HG03439 (cell line): ENCODE measurements around the gene PTMA.

Experiments
- ATAC-seq: cut with Tn5 transposase; IDR thresholded peaks from one replicate; pipeline ENCODE4 v1.9.1; 2021; ENCODE audit warnings: mild to moderate bottlenecking, moderate library complexity; ENCODE audit not compliant: unreplicated experiment

Gene PTMA

DNA sequence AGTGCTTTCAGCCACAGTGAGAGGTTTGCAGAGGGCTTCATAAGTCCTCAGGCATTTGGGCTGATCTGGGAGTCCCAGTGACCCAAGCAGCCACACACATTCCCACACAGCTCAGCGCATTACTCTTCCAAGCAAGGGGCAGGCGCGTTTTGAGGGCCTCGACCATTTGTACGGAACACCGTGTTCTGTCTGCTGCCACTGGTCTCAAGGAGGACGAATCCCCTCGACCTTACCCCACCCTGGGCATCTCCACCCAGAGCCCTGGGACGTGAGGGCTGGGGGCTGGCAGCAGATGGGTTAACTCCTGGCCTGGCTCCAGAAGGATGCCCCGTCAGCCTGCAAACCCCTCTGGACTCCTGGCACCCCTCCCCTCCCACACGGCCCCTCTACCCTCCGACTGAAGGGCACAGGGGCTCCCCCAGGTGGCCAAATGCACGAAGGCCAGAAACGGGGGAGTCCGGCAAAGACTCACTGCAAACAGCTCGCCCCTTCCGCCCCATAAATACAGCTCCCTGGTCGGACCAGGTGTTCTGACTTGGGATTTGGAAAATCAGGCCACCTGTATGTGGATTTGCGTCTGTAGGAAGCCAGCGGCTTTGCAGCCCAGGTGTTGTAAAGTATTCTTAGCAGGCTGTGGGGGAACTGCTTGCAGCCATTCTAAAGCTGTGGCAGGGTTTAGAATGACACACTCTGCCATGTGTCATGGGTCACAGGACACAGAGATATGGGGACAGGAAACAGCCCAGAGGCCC, 33.6 kb upstream of the PTMA start:
- ATAC-seq = peak; percentile 30

- ATAC-seq = no peak
Observed at GRCh38 chr2:231676243-231676642, 32.1 kb upstream of the PTMA start.

DNA sequence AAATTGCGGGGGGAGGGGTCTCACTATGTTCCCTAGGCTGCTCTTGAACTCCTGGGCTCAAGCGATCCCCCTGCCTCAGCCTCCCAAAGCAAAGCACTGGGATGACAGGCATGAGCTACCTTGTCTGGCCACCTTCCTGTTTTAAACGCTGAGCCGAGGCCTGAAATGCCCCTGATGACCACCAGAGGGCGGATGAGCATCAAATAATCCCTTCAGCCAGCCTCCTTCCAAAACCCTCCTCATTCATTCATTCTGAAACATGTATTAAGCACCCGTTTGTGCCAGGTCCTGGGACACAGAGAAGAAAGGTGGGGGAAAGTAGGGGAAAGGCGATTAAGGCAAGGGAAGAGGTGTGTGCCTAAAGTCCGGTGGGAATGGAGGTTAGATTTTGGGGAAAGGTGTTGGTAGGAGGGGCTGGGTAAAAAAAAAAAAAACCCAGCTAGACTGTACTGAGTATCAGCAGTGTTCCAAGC, 30.7 kb upstream of the PTMA start:
- ATAC-seq = no peak

- ATAC-seq = no peak
Observed at GRCh38 chr2:231679908-231680284, 28.4 kb upstream of the PTMA start.

- ATAC-seq = no peak
Observed at GRCh38 chr2:231680285-231680991, 27.9 kb upstream of the PTMA start.

GRCh38 chr2:231680992-231681852, 27.1 kb upstream of the PTMA start:
- ATAC-seq = peak; percentile 55

DNA sequence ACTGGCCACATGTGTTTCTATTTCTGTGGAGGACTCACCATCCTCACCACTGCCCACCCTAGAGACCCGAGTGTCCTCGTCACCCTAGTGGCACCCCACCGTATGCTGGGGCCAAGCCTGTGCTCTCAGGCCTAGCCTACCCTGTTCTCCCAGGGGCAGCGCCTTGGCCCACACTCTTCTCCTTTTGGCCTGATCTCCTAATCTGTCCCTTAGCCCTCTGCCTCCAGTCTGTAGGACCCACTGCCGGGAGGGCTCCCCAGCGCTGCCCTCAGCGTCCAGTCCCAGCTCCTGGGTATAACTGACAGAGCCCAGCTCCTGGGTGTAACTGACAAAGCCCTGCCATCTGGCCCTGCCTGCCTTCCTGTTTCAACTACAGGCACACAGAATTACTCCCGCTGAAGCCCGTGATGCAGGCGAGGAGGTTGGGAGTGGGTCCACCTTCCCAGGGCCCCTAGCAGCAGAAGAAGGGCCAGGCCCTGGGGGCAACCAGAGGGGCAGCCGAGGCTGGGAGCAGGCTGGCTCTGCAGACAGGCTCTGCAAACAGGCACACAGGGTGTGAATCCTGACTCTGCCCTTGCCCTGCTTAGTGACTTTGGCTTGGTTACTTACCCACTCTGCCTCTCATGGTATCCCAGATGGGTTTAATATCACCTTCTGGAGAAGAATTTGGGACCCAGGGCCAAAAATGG, 25.6 kb upstream of the PTMA start:
- no peak for ATAC-seq

- no peak for ATAC-seq
Observed at GRCh38 chr2:231683292-231684235, 24.8 kb upstream of the PTMA start.

DNA sequence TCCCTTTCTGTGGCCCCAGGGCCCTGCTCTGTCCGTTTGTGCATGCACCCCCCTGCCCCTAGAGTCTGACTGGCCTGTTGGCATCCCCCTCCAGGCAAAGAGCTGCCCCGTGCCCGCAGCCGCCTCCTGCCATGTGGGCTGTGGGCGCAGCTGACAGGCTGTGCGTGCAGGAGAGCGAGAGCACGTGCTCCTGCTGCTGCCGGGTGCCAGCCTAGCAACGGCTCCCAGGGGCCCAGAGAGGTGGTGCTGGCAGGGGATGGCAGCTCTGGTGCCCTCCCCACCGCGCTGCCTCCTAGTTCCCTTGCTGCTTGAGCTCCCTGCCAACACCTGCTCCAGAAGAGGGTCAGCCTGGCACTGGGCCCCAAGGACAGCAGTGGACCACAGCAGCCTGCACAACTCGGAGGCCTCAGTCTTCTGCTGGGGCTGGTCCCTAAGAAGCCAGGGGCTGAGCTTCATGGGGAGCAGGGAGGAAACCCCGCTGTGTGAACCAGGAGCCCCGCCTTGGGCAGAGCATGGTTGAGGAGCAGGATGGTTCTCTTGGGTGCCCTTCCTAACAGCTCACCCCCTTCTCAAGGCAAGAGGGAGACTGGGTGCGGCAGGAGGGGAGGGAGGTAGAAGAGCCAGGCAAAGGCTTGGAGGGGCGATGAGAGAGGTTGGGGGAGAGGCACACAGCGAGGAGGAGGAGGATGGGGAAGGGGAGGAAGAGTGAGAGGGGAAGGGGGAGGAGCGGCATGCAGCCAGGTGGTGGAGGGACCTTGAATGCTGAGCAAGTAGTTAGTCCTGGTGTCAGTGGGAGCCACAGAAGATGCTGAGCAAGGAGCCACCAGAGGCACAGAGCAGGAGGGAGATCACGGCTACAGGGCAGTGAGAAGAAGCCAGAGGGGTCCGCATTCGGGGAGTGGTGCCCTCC, 23.8 kb upstream of the PTMA start:
- ATAC-seq = no peak

DNA sequence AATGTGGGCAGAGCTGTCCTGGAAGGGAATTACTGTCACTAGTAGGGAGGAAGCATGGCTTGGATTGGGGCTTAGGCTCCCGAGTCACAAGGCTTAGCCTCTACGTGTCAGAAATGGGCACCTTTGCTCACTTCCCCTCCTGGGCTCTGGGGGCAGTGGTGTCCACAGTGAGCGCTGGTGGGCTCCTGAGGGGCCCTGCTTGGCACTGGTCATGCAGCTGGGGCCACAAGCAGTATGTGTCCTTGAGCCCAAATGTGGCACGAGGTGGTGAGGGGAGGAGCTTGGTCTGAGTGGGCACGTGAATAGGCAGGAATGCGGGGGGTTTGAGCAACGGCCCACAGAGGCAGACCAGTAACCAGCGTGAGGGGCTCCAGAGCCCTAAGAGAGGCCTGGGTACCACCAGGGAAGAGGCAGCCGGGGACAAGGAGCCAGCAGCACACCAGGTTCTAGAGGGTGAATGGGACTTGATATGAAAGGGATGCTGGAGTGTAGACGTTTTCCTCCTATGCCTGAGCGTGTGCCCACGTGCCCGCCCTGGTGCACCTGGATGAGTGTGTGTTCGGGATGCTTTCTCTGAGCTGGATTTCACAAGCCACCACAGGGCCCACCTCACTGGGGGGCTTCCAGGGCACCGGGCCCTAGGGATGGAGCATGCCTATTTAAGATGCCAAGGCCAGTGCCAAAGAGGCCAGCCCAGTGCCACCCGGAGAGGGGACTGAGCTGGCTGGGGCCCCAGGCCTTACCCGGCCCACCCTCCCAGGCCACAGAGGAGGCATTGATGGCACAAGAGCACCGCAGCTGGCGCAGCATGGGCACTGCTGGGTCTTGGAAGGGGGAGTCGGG, 22.8 kb upstream of the PTMA start:
- ATAC-seq = no peak

DNA sequence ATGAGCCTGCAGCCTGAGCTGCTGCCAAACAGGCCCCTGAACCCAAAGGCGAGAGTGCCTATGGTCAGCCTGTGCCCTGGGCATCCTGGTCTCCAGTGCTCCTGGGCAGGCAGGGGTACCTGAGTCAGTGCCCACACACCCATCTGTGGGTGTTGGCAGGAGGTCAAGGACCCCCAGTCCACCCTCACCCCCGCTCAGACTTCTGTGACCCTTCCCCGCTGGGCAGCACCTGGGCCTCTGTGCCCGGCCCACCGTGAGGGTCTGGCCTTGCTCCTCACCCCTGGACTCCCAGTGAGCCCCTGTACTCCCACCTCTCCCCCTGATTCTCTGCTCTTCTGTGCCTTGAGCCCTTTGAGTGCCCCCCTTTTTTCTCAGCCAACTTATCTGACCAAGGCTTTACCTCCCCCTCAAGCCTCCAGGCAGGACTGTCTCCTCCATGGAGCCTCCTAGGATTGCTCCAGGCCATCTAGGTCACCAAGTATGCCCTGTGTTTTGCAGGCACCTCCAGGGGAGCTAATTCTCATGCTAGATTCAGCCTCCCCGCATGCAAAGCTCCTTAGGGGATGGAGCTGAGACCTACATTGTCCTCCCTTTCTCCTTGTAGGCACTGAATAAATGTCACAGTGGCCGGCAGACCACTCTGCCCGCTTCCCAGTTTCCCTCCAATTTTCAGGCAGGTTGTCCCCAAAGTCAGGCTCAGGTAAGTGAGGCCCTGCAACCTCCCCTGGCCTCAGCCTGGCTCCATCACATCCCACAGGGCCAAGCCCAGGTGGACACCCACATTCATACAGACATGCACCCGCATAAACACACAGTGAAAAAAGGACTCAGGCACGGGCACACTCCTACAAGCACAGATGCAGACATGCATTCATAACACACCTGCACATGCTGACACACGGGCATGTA, 21.9 kb upstream of the PTMA start:
- ATAC-seq = no peak

DNA sequence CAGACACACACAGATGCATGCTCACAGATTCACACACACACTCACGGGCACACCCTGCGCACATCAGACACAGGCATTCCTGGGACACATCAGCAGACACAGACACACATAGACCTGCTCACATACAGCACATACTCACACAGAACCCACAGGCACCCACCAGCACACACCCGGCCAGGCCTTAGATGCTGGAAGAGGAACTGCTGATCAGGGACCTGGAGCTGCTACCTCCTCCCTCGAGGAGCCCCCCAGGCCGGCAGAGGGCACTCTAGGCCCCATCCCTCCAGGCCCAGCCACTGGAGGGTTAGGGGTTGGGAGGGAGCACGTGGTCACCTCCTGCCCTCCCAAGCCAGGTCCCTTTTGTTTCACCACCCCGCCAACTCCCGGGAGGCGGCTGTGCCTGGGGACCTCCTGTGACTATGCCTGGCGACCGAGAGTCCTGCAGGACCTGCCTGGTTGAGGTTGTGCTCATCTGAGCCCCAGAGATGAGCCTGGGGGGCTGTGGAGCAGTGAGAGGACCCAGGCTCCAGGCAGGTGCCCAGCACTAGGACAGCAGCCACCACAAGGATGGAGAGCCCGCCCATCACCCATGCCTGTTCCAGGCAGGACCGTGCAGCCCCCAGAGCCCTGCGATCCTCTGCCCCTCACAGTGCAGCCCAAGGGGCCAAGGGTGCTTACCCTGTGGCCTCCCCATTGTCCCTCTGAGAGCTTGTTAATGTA, 21.0 kb upstream of the PTMA start:
- no peak for ATAC-seq

DNA sequence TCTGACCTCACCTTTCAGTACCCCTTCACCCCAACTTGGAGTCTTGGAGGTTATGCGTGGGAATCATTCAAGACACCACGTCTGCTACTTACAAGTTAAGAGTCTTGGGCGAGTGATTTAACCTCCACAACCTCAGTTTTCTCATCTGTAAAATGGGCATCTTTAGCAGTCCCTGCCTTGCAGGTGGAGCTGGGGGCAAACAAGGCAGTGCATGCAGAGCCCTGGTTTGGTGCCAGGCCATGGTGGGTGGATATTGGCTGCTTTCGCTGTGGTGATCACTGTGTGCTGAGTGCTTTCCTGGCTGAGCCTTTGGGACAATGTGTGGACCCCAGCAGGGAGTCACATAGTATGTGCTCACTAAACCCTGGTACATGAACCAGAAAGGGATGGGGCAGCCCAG, 20.4 kb upstream of the PTMA start:
- ATAC-seq = no peak

- no peak for ATAC-seq
Observed at GRCh38 chr2:231688719-231689118, 19.6 kb upstream of the PTMA start.

DNA sequence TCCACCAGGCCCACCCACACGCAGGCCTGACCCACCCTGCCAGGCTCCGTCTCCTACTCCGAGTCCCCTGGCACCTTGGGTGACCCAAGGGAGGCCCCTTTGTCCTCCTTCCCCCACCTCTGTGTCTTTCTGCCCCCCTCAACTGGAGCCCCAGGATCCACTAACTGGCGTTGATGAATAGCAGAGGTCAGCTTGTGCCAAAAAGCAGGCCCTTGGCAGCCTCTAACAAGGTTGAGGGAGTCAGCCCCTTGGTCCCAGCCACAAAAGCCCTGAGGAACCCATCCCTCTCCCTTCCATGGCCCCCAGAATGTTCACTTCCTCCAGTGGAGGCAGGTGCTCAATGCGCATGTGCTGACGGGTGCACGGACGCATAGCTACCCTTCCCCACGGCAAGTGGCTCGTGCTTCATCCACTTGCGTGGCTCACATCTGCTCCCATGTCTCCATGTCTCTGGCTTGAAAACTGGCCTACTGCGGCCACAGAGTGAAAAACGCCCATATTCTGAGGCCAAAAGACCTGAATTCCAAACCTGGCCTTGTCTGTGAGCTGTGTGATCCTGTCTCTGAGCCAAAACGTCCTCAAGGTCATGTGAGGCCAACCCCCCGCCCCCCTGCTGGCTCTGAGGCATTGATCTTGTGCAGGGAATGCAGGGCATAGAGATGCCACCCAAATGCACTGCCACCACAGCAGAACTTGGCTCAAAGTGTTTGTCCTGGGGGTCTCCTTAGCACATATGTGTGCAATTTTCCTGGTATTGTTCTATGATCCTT, 19.0 kb upstream of the PTMA start:
- no peak for ATAC-seq
